Pulmonary artery endothelial cell (primary cell): ENCODE results near the gene ATP4B. TPM values are rescaled to one million over a fixed set of nuclear protein-coding genes. Genes with fewer than 3 reads are reported as not detected.

ENCODE experiments used
- DNase-seq: peaks from one replicate; pipeline ENCODE4 v3.0.0-alpha.2; 2011; ENCODE audit warnings: low read depth, low spot score
- total RNA-seq: library from RNA; depleted of rRNA; stranded (reverse); fragments of >200 nt; gene quantifications from 2 replicates; pipeline ENCODE4 v1.2.3, GENCODE V29; 2014

The ATP4B gene
- total RNA-seq, 1 donor from 2014 or later, result 0.13 TPM

DNA sequence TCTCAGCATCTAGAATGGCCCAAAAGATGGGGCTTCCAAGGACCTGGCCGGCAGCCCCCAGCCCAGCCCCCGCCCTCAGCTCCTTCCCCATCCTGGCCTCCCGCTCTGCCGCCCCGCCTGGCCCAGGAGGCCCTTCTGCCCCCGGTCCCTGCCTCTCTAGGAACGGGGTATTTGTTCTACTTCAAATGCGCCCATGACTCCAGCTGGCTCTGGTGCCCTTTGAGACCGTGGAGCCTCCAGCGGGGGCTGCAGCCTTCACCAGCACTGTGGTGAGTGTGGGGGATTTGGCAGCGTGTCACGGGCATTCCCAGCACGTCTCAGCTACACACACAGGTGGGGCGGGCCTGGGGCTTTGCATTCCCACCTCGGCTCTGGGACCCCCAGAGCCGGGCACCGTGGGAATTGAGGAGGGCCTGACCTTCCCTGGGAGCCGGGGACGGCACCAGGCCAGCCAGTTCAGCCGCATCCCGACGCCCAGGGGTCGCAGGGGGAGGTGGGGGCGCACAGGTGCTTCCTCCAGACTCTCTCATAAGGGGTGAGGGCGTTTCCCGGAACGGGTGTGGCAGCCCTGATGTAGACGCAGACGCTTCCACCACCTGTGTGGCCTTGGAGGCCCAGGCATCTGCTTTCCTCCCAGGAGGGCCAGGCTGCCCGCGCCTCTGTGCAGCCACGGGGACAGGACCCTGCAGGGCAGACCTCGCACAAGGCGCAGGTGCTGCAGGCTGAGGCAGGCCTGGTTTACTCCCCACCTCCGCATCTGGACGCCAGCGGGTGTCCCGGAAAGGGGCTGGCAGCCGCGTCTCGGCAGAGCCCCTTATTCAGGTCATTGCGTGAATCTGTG, 947 bp downstream of the ATP4B start:
- no peak for DNase-seq

DNA sequence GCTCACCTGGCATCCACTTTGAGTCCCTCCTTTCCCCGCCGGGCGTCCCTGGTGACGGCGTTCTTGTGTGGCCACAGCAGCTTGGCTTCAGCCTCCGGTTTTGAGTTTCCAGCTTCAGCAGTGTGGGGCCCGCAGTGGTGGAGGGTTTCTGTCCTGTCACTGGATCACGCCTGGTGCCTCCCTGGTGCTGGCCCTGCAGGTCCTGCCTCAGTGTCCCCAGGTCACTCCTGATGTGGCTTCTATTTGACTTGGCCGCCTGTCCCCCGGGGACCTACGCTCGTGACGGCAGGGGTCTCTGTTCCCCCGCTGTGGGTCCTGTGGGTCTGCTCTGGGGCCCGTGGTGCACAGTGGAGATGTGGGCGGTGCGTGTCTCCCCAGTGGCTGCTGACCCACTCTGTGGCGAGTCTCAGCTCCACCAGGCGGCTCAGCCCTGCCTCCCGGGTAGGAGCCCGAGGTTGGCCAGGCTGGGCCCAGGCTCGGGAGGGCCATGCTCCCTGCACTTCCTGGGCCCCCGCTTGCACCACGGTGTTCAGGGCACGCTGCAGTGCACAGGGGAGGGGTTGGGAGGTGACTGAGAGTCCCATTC, 1.9 kb downstream of the ATP4B start:
- no peak for DNase-seq

- no peak for DNase-seq
These were observed 2.5 kb downstream of the ATP4B start for GRCh38 chr13:113655346-113656002.

DNA sequence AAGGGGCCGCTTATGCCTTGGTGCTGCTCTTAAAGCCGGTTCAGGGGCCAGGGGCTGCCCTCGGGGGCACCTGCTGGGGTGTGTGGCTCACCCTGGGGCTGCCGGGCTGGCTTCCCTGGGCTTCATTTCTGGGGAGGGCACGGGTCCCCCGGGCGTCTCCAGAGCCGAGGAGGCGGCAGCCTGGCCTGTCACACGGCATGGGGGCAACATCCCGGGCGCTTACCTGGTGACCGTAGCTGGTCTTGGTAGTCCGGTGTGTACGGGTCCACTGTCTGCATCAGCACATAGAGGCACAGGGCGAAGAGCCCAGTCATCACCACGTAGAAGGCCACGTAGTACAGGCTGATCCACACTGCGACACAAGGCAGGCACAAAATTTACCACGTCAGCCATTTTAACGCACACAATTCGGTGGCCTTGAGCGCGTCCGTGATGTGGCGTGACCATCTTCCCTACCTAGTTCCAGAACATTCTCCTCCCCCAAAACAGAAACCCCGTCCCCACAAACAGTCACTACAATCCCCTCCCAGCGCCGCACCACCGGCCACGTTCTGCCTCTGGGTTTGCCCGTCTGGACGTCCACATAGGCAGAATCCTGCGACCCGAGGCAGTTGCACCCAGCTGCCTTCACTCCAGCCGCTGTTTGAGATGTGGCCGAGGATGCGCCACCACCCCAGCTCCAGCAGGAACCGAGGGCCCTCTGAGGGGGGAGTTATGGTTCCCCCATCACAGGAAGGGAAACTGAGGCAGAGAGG, 3.2 kb downstream of the ATP4B start:
- no peak for DNase-seq

- no peak for DNase-seq
These were observed 3.8 kb downstream of the ATP4B start for GRCh38 chr13:113654175-113654560.

GRCh38 chr13:113653264-113654174, 4.5 kb downstream of the ATP4B start:
- DNase-seq, result no peak

DNA sequence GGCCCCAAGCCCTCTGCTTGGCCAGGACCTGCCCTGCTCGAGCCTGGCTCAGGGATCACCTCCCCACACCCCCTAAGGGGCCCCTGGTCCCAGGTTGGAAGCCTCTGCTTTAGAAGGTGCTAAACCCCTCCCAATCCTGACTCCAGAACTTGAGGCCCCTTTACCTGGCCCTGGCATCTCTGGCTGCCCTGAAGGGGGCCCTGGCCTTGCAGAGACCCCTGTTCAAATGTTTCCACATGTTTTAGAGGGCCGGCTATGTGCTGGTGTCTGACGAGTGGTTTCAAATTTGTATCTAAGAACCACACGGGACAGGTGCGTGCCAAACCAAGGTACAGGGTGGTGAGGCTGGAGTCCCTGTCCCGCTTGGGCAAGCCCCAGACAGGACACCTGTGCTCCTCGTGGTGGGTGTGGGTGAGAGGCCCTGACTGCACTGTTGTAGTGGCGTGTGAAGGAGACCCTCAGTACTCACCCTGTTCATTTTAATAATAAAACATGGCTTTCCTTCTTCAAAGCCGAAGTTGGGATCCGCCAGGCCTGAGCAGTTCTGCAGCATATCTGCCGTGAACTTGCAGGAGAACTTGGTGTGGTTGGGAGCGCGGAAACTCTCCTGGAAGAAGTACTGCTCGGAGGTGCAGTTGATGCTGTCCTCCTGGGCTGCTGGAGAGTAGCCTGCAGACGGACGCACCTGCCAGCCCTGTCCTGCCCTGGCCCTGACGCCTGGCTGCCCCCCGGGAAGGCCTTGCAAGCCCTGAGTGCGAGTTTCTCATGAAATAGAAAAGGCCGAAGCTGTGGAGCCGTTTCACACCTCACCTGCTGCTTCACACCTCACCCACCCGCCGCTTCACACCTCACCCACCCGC, 5.4 kb downstream of the ATP4B start:
- no peak for DNase-seq

DNA sequence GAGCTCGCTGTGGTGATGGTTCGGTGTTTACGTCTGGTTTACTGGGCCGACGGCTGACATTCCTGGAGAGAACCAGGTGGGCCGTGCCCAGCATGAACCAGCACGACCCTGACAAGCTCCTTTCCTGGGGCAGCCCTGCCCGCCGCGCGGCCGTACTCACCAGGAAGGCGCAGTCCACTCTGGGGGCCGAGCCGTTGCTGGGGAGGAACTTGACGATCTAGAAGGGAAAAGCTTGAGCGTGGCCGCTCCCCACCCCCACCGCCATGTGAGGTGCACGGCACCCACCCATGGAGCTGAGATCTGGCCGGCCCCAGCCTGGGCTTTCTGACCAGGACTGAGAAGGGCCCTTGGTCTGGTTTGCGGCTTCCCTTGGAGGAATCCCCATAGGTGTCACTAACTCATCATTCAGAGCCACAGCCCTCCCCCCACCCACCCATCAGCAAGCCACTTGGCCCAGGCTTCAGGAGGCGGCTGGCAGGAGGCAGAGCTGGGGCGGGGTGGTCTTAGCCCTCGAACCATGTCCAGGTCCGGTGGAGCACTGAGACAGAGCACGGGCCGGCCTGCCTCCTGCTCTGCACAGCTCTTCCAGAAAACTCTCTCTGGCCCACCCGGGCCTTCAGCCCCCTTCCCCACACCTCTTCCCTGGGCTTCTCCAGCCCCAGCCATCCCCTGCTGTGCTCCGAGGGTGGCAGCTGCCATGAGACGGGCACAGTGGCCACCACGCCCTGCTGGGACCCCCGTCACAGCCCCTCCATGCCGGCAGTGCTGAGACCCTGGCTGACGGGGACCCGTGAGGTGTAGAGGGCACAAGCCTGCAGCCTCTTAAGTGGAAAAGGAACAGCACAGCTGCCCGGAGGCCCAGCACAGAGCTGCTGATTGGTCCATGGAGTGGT, 6.2 kb downstream of the ATP4B start:
- no peak for DNase-seq

- DNase-seq, result no peak
These were observed 7.3 kb downstream of the ATP4B start for GRCh38 chr13:113650731-113651148.

DNA sequence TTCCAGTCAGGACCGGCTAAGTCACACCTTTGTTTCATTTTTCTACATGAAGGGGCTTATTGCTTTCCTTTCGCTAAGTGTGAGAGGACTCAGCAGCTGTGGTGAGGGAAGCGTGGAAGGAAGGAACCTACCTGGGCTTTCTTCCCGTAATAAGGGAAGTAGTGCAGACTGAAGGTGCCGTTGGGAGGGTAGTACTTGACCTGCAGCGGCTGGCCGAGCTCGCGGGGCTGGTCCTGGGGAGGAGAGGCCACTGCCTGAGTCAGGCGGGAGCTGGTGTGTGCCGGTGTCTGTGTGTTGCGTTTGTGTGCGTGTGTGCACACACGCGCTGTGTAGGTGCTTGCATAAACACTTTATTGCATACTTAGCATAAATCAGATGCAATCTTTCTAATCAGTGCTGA, 7.7 kb downstream of the ATP4B start:
- no peak for DNase-seq

- DNase-seq, result no peak
These were observed 8.8 kb downstream of the ATP4B start for GRCh38 chr13:113649212-113649611.

- no peak for DNase-seq
These were observed 9.8 kb downstream of the ATP4B start for GRCh38 chr13:113648216-113648610.

DNA sequence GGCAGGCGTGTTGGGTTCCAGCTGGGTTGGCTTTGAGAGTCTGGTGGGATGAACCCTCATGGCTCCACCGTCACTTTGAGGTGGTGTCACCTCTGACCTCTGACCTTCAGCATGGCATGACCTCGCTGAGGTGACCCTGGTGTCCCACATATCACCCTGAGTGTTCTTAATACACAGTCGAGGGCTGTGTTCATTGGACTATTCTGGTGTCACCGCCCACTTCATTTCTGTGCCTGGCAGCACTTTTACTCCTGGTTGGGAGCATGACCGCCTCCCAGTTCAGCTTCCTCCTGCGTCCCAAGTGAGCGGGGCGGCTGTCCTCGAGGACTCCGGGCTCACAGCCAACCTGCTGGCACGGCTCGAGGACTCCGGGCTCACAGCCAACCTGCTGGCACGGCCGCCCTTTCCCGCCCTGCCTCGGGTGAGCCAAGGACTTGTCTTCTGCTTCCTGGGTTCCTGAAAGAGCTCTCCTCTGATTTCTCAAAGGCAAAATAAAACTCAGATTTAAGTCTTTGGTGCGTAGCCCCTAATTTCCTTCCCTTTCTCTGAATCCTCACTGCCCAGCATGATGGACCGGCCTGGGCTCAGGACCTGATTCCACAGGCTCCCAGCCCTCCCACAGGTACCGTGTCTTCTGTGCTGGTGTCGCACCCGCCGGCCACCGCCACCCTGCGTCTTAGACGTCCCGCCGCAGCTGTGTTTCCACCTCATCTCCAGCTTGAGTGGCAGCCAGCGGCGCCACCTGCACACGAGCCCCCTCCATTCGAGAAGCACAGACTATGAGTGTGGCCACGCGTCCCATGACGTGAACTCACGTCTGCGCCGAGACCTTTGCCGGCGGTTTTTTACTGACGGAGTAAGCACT, 10.4 kb downstream of the ATP4B start:
- no peak for DNase-seq

DNA sequence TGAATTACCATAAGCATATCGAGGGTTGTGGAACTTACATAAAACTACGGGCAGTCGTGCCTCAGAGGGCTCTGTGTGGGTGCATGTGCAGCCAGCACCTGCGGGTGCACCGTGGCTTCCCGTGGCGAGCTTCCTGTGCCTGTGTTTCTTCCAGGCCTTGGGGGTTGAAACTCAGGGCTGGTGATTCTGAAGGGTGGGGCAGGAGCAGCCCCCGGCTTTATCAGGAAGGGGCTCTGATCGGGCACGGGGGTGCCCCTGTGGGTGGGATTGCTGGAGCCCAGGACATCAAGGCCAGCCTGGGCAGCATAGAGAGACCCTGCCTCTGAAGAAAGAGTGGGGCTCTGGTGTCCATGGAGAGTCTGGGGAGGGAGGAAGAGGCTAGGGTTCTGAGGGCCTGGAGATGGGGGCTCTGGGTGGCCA, 11.1 kb downstream of the ATP4B start:
- no peak for DNase-seq

DNA sequence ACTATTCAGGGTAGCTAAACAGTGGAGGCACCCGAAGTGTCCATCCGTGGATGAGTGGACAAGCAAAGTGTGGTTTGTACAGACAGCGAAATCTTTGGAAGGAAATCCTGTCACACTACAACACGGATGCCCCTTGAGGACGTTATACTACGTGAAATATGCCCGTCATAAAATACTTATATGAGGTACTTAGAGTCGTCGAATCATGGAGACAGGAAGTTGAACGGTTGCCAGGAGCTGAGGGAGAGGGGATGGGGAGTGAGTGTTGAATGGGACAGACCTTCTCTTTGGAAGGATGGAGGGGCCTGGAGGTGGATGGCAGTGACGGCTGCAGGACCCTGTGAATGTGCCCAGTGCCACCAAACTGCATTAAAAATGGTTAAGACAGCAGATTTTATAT, 11.6 kb downstream of the ATP4B start:
- DNase-seq, result no peak

- DNase-seq, result no peak
These were observed 12.7 kb downstream of the ATP4B start for GRCh38 chr13:113645329-113645728.

DNA sequence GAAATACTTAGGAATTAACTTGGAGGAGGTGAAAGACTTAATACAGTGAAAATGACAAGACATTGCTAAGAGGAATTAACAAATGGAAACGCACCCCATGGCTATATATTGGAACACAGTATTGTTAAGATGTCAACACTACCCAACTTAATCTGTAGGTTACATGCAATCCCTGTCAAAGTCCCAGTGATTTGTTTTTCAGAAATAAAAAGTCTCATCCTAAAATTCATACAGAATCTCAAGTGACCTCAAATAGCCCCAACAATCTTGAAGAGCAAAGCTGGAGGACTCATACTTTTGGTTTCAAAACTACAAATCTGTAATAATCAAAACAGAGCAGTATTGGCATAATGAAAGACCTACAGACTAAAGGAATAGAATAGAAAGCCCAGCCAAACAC, 13.2 kb downstream of the ATP4B start:
- no peak for DNase-seq

GRCh38 chr13:113643593-113643992, 14.4 kb downstream of the ATP4B start:
- DNase-seq, result no peak
